Small intestine (tissue), 7 donors: ENCODE results near the gene IL37. TPM values are rescaled to one million over a fixed set of nuclear protein-coding genes. Genes with fewer than 3 reads are reported as not detected.

ENCODE experiments used
- DNase-seq, 2 donors: peaks; one replicate each; pipeline versions ENCODE4 v3.0.0 to v3.0.0-alpha.2; 2013
- FAIRE-seq: peaks from 2 replicates; lab custom pipeline; 2012; peaks lifted over from hg19 to GRCh38; lab: Jason Lieb, UNC
- H3K27ac ChIP-seq, 3 donors: one replicate each; pipeline ENCODE4 v1.5.1; 2013; ENCODE audit warnings: low read length in 2 of 3, mild to moderate bottlenecking in 2 of 3, control low read depth in 1 of 3, inconsistent platforms in 1 of 3, low read depth in 1 of 3, moderate library complexity in 1 of 3
- H3K27me3 ChIP-seq, 3 donors: one replicate each; pipeline ENCODE4 v1.6.1; 2013; ENCODE audit warnings: low read length in 3 of 3, inconsistent platforms in 1 of 3; ENCODE audit not compliant: control insufficient read depth in 3 of 3, insufficient read depth in 3 of 3
- H3K36me3 ChIP-seq, 3 donors: one replicate each; pipeline ENCODE4 v1.6.1; 2013; ENCODE audit warnings: low read length in 3 of 3, inconsistent platforms in 1 of 3, low read depth in 1 of 3, mild to moderate bottlenecking in 1 of 3, moderate library complexity in 1 of 3; ENCODE audit not compliant: control insufficient read depth in 3 of 3, insufficient read depth in 2 of 3
- H3K4me1 ChIP-seq, 3 donors: one replicate each; pipeline ENCODE4 v1.6.1; 2013; ENCODE audit warnings: low read length in 2 of 3, inconsistent platforms in 1 of 3, low read depth in 1 of 3, mild to moderate bottlenecking in 1 of 3, moderate library complexity in 1 of 3; ENCODE audit not compliant: control insufficient read depth in 3 of 3, insufficient read depth in 2 of 3
- H3K4me3 ChIP-seq, 3 donors: one replicate each; pipeline ENCODE4 v1.5.1; 2013; ENCODE audit warnings: low read length in 3 of 3, control low read depth in 1 of 3, inconsistent platforms in 1 of 3, low read depth in 1 of 3, mild to moderate bottlenecking in 1 of 3, moderate library complexity in 1 of 3
- H3K9me3 ChIP-seq, 2 donors: one replicate each; pipeline ENCODE4 v1.6.1; 2013; ENCODE audit warnings: low read depth in 1 of 2, low read length in 1 of 2; ENCODE audit not compliant: control insufficient read depth in 2 of 2, insufficient read depth in 1 of 2
- WGBS, 3 donors: extraction: QIAGEN DNeasy Blood & Tissue Kit; methylation state at CpG; one replicate each; pipeline ENCODE4 v1.1.7; 2013; 5-methylcytosine and 5-hydroxymethylcytosine counted together
- polyA plus RNA-seq, 4 donors: library from polyadenylated mRNA; stranded (reverse) in 3 of 4; unstranded in 1 of 4; fragments of 200-250 nt in 3 of 4; fragments of 120-200 nt in 1 of 4; gene quantifications; one replicate each; pipeline versions ENCODE4 v1.2.1 to v1.2.3, GENCODE V29; 2013
- donor health status: healthy with polysubstance abuse.
- donor health status: control.
- donor health status: control.
- donor health status: Bipolar disorder and iron deficiency.
- donor health status: healthy.

IL37 gene
- polyA plus RNA-seq, 4 donors: 1.6 TPM; not detected in 3

- 69 to 76% (median 69%) methylated on average over 7 of the region's 7 CpGs for WGBS, 3 donors
- H3K27me3 ChIP-seq: peaks cover 0 to 2% (median 0%) of the 10 kb centered on the region in 3 donors
- peaks cover 0 to 3% of the 10 kb centered on the region in 2 donors for H3K9me3 ChIP-seq
- no peak overlapping the region for H3K4me3 ChIP-seq
- no peak overlapping the region for H3K27ac ChIP-seq
- peaks cover 0 to 26% (median 0%) of the 10 kb centered on the region in 3 donors for H3K4me1 ChIP-seq
- no peaks in the 10 kb centered on the region for H3K36me3 ChIP-seq
- DNase-seq (no peak), FAIRE-seq (no peak)
These were observed 4.6 kb downstream of the IL37 start for GRCh38 chr2:112915300-112916144.

- FAIRE-seq (no peak), DNase-seq (no peak)
- 49 to 53% (median 51%) methylated on average over 3 of the region's 3 CpGs for WGBS, 3 donors
- H3K4me3 ChIP-seq: no peak overlapping the region
- H3K9me3 ChIP-seq: peaks cover 0 to 3% of the 10 kb centered on the region in 2 donors
- peaks cover 0 to 2% (median 0%) of the 10 kb centered on the region in 3 donors for H3K27me3 ChIP-seq
- no peaks in the 10 kb centered on the region for H3K36me3 ChIP-seq
- no peak overlapping the region for H3K27ac ChIP-seq
- peaks cover 0 to 28% (median 0%) of the 10 kb centered on the region in 3 donors for H3K4me1 ChIP-seq
These were observed 5.2 kb downstream of the IL37 start for GRCh38 chr2:112916145-112916571.

GRCh38 chr2:112916625-112917247, 5.8 kb downstream of the IL37 start:
- H3K27ac ChIP-seq: peak overlapping the region in 1 of 3 donors; percentile 44
- H3K36me3 ChIP-seq: no peaks in the 10 kb centered on the region
- 46 to 64% (median 53%) methylated on average over 4 of the region's 4 CpGs for WGBS, 3 donors
- DNase-seq (no peak), FAIRE-seq (no peak)
- H3K4me1 ChIP-seq: peaks cover 0 to 33% (median 0%) of the 10 kb centered on the region in 3 donors
- H3K27me3 ChIP-seq: peaks cover 0 to 2% (median 0%) of the 10 kb centered on the region in 3 donors
- H3K4me3 ChIP-seq: no peak overlapping the region
- peaks cover 0 to 3% of the 10 kb centered on the region in 2 donors for H3K9me3 ChIP-seq

- Histone ChIP-seq H3K4me3 (no peak overlapping the region), H3K27ac (no peak overlapping the region), H3K27me3 (peaks cover 0 to 2% (median 0%) of the 10 kb centered on the region in 3 donors), H3K4me1 (peaks cover 0 to 45% (median 0%) of the 10 kb centered on the region in 3 donors), H3K36me3 (no peaks in the 10 kb centered on the region), H3K9me3 (peaks cover 0 to 3% of the 10 kb centered on the region in 2 donors)
- whole genome bisulfite sequencing, 3 donors: 87 to 100% (median 91%) methylated on average over 5 of the region's 5 CpGs
- DNase-seq (no peak), FAIRE-seq (no peak)
These were observed 6.9 kb downstream of the IL37 start for GRCh38 chr2:112917856-112918255.

GRCh38 chr2:112918256-112918655, 7.3 kb downstream of the IL37 start:
- Histone ChIP-seq H3K36me3 (no peaks in the 10 kb centered on the region), H3K27ac (peak overlapping the region in 1 of 3 donors; percentile 26), H3K4me1 (peaks cover 0 to 47% (median 0%) of the 10 kb centered on the region in 3 donors), H3K27me3 (peaks cover 0 to 2% (median 0%) of the 10 kb centered on the region in 3 donors), H3K9me3 (peaks cover 0 to 3% of the 10 kb centered on the region in 2 donors), H3K4me3 (no peak overlapping the region)
- 87 to 95% (median 93%) methylated on average over 4 of the region's 4 CpGs for WGBS, 3 donors
- no peak for FAIRE-seq
- no peak for DNase-seq

GRCh38 chr2:112919086-112919485, 8.1 kb downstream of the IL37 start:
- WGBS, 3 donors: 82 to 88% (median 83%) methylated on average over 1 of the region's 1 CpG
- no peak for FAIRE-seq

GRCh38 chr2:112920923-112921532, 10.1 kb downstream of the IL37 start:
- H3K4me3 ChIP-seq: no peak overlapping the region
- 53 to 84% (median 68%) methylated on average over 4 of the region's 4 CpGs for WGBS, 3 donors
- peaks cover 0 to 61% (median 0%) of the 10 kb centered on the region in 3 donors for H3K4me1 ChIP-seq
- peaks cover 0 to 3% of the 10 kb centered on the region in 2 donors for H3K9me3 ChIP-seq
- no peak overlapping the region for H3K27ac ChIP-seq
- no peak for FAIRE-seq
- DNase-seq: no peak
- H3K27me3 ChIP-seq: no peaks in the 10 kb centered on the region
- no peaks in the 10 kb centered on the region for H3K36me3 ChIP-seq

More at GRCh38 chr2:112919086-112919485, 8.1 kb downstream of the IL37 start:
- H3K36me3 ChIP-seq: no peaks in the 10 kb centered on the region
- DNase-seq: peak in 1 of 2 donors; percentile 68
- no peak overlapping the region for H3K4me3 ChIP-seq
- peaks cover 0 to 2% (median 0%) of the 10 kb centered on the region in 3 donors for H3K27me3 ChIP-seq
- H3K4me1 ChIP-seq: peaks cover 0 to 54% (median 0%) of the 10 kb centered on the region in 3 donors
- peak overlapping the region in 1 of 3 donors; percentile 47 for H3K27ac ChIP-seq
- peaks cover 0 to 3% of the 10 kb centered on the region in 2 donors for H3K9me3 ChIP-seq

GRCh38 chr2:112921982-112922381, 11.0 kb downstream of the IL37 start:
- FAIRE-seq (no peak), DNase-seq (peak; percentile 67 to 70)
- Histone ChIP-seq H3K4me1 (peaks cover 0 to 53% (median 0%) of the 10 kb centered on the region in 3 donors), H3K27me3 (no peaks in the 10 kb centered on the region), H3K9me3 (peaks cover 0 to 3% of the 10 kb centered on the region in 2 donors), H3K4me3 (no peak overlapping the region), H3K27ac (peak overlapping the region in 1 of 3 donors; percentile 61), H3K36me3 (no peaks in the 10 kb centered on the region)
- 13 to 73% (median 40%) methylated on average over 1 of the region's 1 CpG for WGBS, 3 donors
